ENCODE measurements around the gene PIK3R1.

Gene PIK3R1

GRCh38 chr5:68261569-68262065 is 46.1 kb downstream of the PIK3R1 start:
- no peak overlapping the region for H3K4me3 ChIP-seq (ENCODE audit: low read length)
- peaks cover 10% of the 10 kb centered on the region; the same call in 1 of the 2 replicates for H3K9me3 ChIP-seq (ENCODE audit: insufficient read depth, low read depth, low read length)
- 97% methylated on average over 3 of the region's 4 CpGs for WGBS
- no peaks in the 10 kb centered on the region for H3K36me3 ChIP-seq (ENCODE audit: insufficient read depth, low read length)
- H3K9ac ChIP-seq (ENCODE audit: low read depth, low read length) = no peak overlapping the region
- no peaks in the 10 kb centered on the region for H3K4me1 ChIP-seq (ENCODE audit: insufficient read depth, low read length)
- H3K27ac ChIP-seq (ENCODE audit: low read depth, low read length) = no peak overlapping the region
- no peaks in the 10 kb centered on the region for H3K27me3 ChIP-seq (ENCODE audit: insufficient read depth, low read length)

GRCh38 chr5:68264024-68264956 is 48.7 kb downstream of the PIK3R1 start:
- Histone ChIP-seq H3K4me3 (ENCODE audit: low read length) (no peak overlapping the region), H3K27ac (ENCODE audit: low read depth, low read length) (no peak overlapping the region), H3K4me1 (ENCODE audit: insufficient read depth, low read length) (no peaks in the 10 kb centered on the region), H3K36me3 (ENCODE audit: insufficient read depth, low read length) (no peaks in the 10 kb centered on the region), H3K9ac (ENCODE audit: low read depth, low read length) (no peak overlapping the region), H3K27me3 (ENCODE audit: insufficient read depth, low read length) (no peaks in the 10 kb centered on the region), H3K9me3 (ENCODE audit: insufficient read depth, low read depth, low read length) (peaks cover 10% of the 10 kb centered on the region; the same call in 1 of the 2 replicates)
- 91% methylated on average over 10 of the region's 10 CpGs for WGBS

- Histone ChIP-seq H3K27me3 (ENCODE audit: insufficient read depth, low read length) (no peaks in the 10 kb centered on the region), H3K4me3 (ENCODE audit: low read length) (no peak overlapping the region), H3K9me3 (ENCODE audit: insufficient read depth, low read depth, low read length) (peaks cover 10% of the 10 kb centered on the region; the same call in 1 of the 2 replicates), H3K36me3 (ENCODE audit: insufficient read depth, low read length) (no peaks in the 10 kb centered on the region), H3K4me1 (ENCODE audit: insufficient read depth, low read length) (no peaks in the 10 kb centered on the region), H3K9ac (ENCODE audit: low read depth, low read length) (no peak overlapping the region), H3K27ac (ENCODE audit: low read depth, low read length) (no peak overlapping the region)
- WGBS = 83% methylated on average over 2 of the region's 2 CpGs
Observed at GRCh38 chr5:68265347-68265746, 49.8 kb downstream of the PIK3R1 start.

- H3K4me1 ChIP-seq (ENCODE audit: insufficient read depth, low read length) = no peaks in the 10 kb centered on the region
Observed at GRCh38 chr5:68265822-68266395, 50.4 kb downstream of the PIK3R1 start.

GRCh38 chr5:68266457-68266856 is 50.9 kb downstream of the PIK3R1 start:
- peaks cover 10% of the 10 kb centered on the region; the same call in 1 of the 2 replicates for H3K9me3 ChIP-seq (ENCODE audit: insufficient read depth, low read depth, low read length)
- no peaks in the 10 kb centered on the region for H3K36me3 ChIP-seq (ENCODE audit: insufficient read depth, low read length)
- H3K27ac ChIP-seq (ENCODE audit: low read depth, low read length) = no peak overlapping the region
- H3K27me3 ChIP-seq (ENCODE audit: insufficient read depth, low read length) = no peaks in the 10 kb centered on the region
- WGBS = 100% methylated on average over 1 of the region's 1 CpG
- no peaks in the 10 kb centered on the region for H3K4me1 ChIP-seq (ENCODE audit: insufficient read depth, low read length)
- H3K9ac ChIP-seq (ENCODE audit: low read depth, low read length) = no peak overlapping the region
- H3K4me3 ChIP-seq (ENCODE audit: low read length) = no peak overlapping the region

More at GRCh38 chr5:68265822-68266395, 50.4 kb downstream of the PIK3R1 start:
- H3K9me3 ChIP-seq (ENCODE audit: insufficient read depth, low read depth, low read length) = peaks cover 10% of the 10 kb centered on the region; the same call in 1 of the 2 replicates
- H3K9ac ChIP-seq (ENCODE audit: low read depth, low read length) = no peak overlapping the region
- H3K27me3 ChIP-seq (ENCODE audit: insufficient read depth, low read length) = no peaks in the 10 kb centered on the region
- no peak overlapping the region for H3K4me3 ChIP-seq (ENCODE audit: low read length)
- H3K27ac ChIP-seq (ENCODE audit: low read depth, low read length) = no peak overlapping the region
- WGBS = 94% methylated on average over 2 of the region's 3 CpGs
- H3K36me3 ChIP-seq (ENCODE audit: insufficient read depth, low read length) = no peaks in the 10 kb centered on the region

- H3K27me3 ChIP-seq (ENCODE audit: insufficient read depth, low read length) = no peaks in the 10 kb centered on the region
- no peak overlapping the region for H3K4me3 ChIP-seq (ENCODE audit: low read length)
- 92% methylated on average over 4 of the region's 4 CpGs for WGBS
- H3K4me1 ChIP-seq (ENCODE audit: insufficient read depth, low read length) = no peaks in the 10 kb centered on the region
- no peaks in the 10 kb centered on the region for H3K36me3 ChIP-seq (ENCODE audit: insufficient read depth, low read length)
- no peak overlapping the region for H3K27ac ChIP-seq (ENCODE audit: low read depth, low read length)
- peaks cover 7% of the 10 kb centered on the region; the same call in 1 of the 2 replicates for H3K9me3 ChIP-seq (ENCODE audit: insufficient read depth, low read depth, low read length)
- no peak overlapping the region for H3K9ac ChIP-seq (ENCODE audit: low read depth, low read length)
Observed at GRCh38 chr5:68267066-68267465, 51.5 kb downstream of the PIK3R1 start.

- no peak overlapping the region for H3K27ac ChIP-seq (ENCODE audit: low read depth, low read length)
- H3K9me3 ChIP-seq (ENCODE audit: insufficient read depth, low read depth, low read length) = 0 out of 2 replicates have a peak, but pooled peaks cover 3% of the 10 kb centered on the region
- no peak overlapping the region for H3K4me3 ChIP-seq (ENCODE audit: low read length)
- no peak overlapping the region for H3K9ac ChIP-seq (ENCODE audit: low read depth, low read length)
- no peaks in the 10 kb centered on the region for H3K36me3 ChIP-seq (ENCODE audit: insufficient read depth, low read length)
- 90% methylated on average over 3 of the region's 3 CpGs for WGBS
- H3K4me1 ChIP-seq (ENCODE audit: insufficient read depth, low read length) = no peaks in the 10 kb centered on the region
- H3K27me3 ChIP-seq (ENCODE audit: insufficient read depth, low read length) = no peaks in the 10 kb centered on the region
Observed at GRCh38 chr5:68268101-68268851, 52.7 kb downstream of the PIK3R1 start.

GRCh38 chr5:68268852-68269130 is 53.2 kb downstream of the PIK3R1 start:
- no peak overlapping the region for H3K4me3 ChIP-seq (ENCODE audit: low read length)
- H3K27ac ChIP-seq (ENCODE audit: low read depth, low read length) = no peak overlapping the region
- no peak overlapping the region for H3K9ac ChIP-seq (ENCODE audit: low read depth, low read length)
- 0 out of 2 replicates have a peak, but pooled peaks cover 3% of the 10 kb centered on the region for H3K9me3 ChIP-seq (ENCODE audit: insufficient read depth, low read depth, low read length)
- H3K36me3 ChIP-seq (ENCODE audit: insufficient read depth, low read length) = peaks cover 2% of the 10 kb centered on the region; the same call in 1 of the 2 replicates
- H3K4me1 ChIP-seq (ENCODE audit: insufficient read depth, low read length) = no peaks in the 10 kb centered on the region
- H3K27me3 ChIP-seq (ENCODE audit: insufficient read depth, low read length) = no peaks in the 10 kb centered on the region
- 97% methylated on average over 5 of the region's 5 CpGs for WGBS

- Histone ChIP-seq H3K4me3 (ENCODE audit: low read length) (no peak overlapping the region), H3K27me3 (ENCODE audit: insufficient read depth, low read length) (no peaks in the 10 kb centered on the region), H3K36me3 (ENCODE audit: insufficient read depth, low read length) (peaks cover 4% of the 10 kb centered on the region; the same call in 1 of the 2 replicates), H3K4me1 (ENCODE audit: insufficient read depth, low read length) (peaks cover 2% of the 10 kb centered on the region), H3K27ac (ENCODE audit: low read depth, low read length) (no peak overlapping the region), H3K9me3 (ENCODE audit: insufficient read depth, low read depth, low read length) (no peaks in the 10 kb centered on the region), H3K9ac (ENCODE audit: low read depth, low read length) (no peak overlapping the region)
- 94% methylated on average over 1 of the region's 2 CpGs for WGBS
Observed at GRCh38 chr5:68269820-68270219, 54.3 kb downstream of the PIK3R1 start.

- Histone ChIP-seq H3K9ac (ENCODE audit: low read depth, low read length) (no peak overlapping the region), H3K36me3 (ENCODE audit: insufficient read depth, low read length) (peaks cover 4% of the 10 kb centered on the region; the same call in 1 of the 2 replicates), H3K4me1 (ENCODE audit: insufficient read depth, low read length) (peaks cover 8% of the 10 kb centered on the region), H3K27ac (ENCODE audit: low read depth, low read length) (no peak overlapping the region), H3K27me3 (ENCODE audit: insufficient read depth, low read length) (no peaks in the 10 kb centered on the region), H3K4me3 (ENCODE audit: low read length) (no peak overlapping the region), H3K9me3 (ENCODE audit: insufficient read depth, low read depth, low read length) (no peaks in the 10 kb centered on the region)
Observed at GRCh38 chr5:68270399-68270975, 54.9 kb downstream of the PIK3R1 start.
